ENCODE data around the gene CDH16. TPM values are rescaled to one million over a fixed set of nuclear protein-coding genes. Genes with fewer than 3 reads are reported as not detected.

The CDH16 gene
- total and polyA plus RNA-seq, 2 experiments from 2014 or later, result not detected

DNA sequence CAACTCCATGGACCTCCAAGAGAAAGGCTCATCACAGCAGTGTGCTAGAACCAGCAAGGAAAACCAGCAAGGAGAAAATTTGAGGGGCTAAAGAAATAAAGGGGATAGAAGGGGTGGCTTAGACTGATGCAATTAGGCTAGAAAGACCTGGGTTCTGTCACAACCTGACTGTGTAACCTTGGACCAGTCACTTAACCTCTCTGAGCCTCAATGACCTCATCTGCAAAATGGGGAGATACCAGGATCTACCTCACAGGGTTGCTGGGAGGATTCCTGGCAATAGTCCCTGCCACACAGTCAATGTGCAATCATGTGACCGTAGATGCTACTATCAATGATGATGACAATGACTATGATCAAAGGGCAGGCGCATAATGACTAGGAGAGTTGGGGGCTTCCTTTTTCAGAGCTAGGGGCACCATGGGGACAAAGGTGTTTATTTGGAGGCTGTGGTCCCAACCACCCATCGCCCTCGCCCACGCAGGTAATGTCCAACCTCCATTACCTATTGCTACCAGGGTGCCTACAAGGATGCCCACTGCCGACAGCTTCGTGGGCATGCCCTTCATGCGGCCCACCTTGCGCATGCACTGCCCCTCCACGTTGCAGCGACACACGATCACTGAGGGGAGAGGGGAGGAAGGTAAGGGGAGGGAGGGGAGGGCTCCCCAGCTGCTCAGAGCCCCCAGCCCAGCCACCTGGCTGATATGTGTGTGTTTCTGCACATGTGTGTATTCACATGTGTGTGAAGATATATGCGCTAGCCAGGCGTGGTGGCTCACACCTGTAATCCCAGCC lies 9.7 kb downstream of the CDH16 start:
- Histone ChIP-seq H3K4me2 (no peak overlapping the region), H3K36me3 (ENCODE audit: insufficient read depth) (no peaks in the 10 kb centered on the region), H3F3A (replicated peaks; ENCODE audit: low read depth) (no peaks in the 10 kb centered on the region), H3K27me3 (ENCODE audit: insufficient read depth) (no peaks in the 10 kb centered on the region), H3K4me1 (ENCODE audit: insufficient read depth) (no peaks in the 10 kb centered on the region), H4K20me1 (replicated peaks; ENCODE audit: insufficient read depth) (no peaks in the 10 kb centered on the region), H3K4me3 (no peak overlapping the region), H3K9me2 (ENCODE audit: insufficient read depth) (no peaks in the 10 kb centered on the region), H2AFZ (no peak overlapping the region), H3K27ac (ENCODE audit: low read depth) (no peak overlapping the region), H3K79me2 (replicated peaks; ENCODE audit: insufficient read depth) (no peaks in the 10 kb centered on the region)
- H3K4me3 Mint-ChIP-seq, result no peak overlapping the region
- ATAC-seq, result no peak
- peaks cover 19% of the 10 kb centered on the region for H3K27me3 Mint-ChIP-seq (ENCODE audit: insufficient read depth, low read depth, poor library complexity)
- H3K27ac Mint-ChIP-seq, result no peak overlapping the region
- no peaks in the 10 kb centered on the region for H3K36me3 Mint-ChIP-seq (ENCODE audit: low read depth)
- no peak for DNase-seq (ENCODE audit: low spot score)
- no peaks in the 10 kb centered on the region; the same call in 2 of the 3 replicates for H3K9me3 Mint-ChIP-seq
- H3K4me1 Mint-ChIP-seq, result peaks cover 2% of the 10 kb centered on the region; the same call in 1 of the 3 replicates
- TF ChIP-seq CREB1 (CRISPR knock-in tag; IDR thresholded peaks at IDR 0.05; ENCODE audit: low read depth), result no peak
- TF ChIP-seq, protein P1, sequence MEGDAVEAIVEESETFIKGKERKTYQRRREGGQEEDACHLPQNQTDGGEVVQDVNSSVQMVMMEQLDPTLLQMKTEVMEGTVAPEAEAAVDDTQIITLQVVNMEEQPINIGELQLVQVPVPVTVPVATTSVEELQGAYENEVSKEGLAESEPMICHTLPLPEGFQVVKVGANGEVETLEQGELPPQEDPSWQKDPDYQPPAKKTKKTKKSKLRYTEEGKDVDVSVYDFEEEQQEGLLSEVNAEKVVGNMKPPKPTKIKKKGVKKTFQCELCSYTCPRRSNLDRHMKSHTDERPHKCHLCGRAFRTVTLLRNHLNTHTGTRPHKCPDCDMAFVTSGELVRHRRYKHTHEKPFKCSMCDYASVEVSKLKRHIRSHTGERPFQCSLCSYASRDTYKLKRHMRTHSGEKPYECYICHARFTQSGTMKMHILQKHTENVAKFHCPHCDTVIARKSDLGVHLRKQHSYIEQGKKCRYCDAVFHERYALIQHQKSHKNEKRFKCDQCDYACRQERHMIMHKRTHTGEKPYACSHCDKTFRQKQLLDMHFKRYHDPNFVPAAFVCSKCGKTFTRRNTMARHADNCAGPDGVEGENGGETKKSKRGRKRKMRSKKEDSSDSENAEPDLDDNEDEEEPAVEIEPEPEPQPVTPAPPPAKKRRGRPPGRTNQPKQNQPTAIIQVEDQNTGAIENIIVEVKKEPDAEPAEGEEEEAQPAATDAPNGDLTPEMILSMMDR (conservative IDR thresholded peaks at IDR 0.05; ENCODE audit: low read depth in 2 of 2), result no peak
- TF ChIP-seq, protein P2, sequence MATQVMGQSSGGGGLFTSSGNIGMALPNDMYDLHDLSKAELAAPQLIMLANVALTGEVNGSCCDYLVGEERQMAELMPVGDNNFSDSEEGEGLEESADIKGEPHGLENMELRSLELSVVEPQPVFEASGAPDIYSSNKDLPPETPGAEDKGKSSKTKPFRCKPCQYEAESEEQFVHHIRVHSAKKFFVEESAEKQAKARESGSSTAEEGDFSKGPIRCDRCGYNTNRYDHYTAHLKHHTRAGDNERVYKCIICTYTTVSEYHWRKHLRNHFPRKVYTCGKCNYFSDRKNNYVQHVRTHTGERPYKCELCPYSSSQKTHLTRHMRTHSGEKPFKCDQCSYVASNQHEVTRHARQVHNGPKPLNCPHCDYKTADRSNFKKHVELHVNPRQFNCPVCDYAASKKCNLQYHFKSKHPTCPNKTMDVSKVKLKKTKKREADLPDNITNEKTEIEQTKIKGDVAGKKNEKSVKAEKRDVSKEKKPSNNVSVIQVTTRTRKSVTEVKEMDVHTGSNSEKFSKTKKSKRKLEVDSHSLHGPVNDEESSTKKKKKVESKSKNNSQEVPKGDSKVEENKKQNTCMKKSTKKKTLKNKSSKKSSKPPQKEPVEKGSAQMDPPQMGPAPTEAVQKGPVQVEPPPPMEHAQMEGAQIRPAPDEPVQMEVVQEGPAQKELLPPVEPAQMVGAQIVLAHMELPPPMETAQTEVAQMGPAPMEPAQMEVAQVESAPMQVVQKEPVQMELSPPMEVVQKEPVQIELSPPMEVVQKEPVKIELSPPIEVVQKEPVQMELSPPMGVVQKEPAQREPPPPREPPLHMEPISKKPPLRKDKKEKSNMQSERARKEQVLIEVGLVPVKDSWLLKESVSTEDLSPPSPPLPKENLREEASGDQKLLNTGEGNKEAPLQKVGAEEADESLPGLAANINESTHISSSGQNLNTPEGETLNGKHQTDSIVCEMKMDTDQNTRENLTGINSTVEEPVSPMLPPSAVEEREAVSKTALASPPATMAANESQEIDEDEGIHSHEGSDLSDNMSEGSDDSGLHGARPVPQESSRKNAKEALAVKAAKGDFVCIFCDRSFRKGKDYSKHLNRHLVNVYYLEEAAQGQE (IDR thresholded peaks at IDR 0.05; ENCODE audit: unreplicated experiment), result no peak
- TF ChIP-seq NANOG (IDR thresholded peaks at IDR 0.05; ENCODE audit: borderline replicate concordance), result no peak
- TF ChIP-seq, protein P3, sequence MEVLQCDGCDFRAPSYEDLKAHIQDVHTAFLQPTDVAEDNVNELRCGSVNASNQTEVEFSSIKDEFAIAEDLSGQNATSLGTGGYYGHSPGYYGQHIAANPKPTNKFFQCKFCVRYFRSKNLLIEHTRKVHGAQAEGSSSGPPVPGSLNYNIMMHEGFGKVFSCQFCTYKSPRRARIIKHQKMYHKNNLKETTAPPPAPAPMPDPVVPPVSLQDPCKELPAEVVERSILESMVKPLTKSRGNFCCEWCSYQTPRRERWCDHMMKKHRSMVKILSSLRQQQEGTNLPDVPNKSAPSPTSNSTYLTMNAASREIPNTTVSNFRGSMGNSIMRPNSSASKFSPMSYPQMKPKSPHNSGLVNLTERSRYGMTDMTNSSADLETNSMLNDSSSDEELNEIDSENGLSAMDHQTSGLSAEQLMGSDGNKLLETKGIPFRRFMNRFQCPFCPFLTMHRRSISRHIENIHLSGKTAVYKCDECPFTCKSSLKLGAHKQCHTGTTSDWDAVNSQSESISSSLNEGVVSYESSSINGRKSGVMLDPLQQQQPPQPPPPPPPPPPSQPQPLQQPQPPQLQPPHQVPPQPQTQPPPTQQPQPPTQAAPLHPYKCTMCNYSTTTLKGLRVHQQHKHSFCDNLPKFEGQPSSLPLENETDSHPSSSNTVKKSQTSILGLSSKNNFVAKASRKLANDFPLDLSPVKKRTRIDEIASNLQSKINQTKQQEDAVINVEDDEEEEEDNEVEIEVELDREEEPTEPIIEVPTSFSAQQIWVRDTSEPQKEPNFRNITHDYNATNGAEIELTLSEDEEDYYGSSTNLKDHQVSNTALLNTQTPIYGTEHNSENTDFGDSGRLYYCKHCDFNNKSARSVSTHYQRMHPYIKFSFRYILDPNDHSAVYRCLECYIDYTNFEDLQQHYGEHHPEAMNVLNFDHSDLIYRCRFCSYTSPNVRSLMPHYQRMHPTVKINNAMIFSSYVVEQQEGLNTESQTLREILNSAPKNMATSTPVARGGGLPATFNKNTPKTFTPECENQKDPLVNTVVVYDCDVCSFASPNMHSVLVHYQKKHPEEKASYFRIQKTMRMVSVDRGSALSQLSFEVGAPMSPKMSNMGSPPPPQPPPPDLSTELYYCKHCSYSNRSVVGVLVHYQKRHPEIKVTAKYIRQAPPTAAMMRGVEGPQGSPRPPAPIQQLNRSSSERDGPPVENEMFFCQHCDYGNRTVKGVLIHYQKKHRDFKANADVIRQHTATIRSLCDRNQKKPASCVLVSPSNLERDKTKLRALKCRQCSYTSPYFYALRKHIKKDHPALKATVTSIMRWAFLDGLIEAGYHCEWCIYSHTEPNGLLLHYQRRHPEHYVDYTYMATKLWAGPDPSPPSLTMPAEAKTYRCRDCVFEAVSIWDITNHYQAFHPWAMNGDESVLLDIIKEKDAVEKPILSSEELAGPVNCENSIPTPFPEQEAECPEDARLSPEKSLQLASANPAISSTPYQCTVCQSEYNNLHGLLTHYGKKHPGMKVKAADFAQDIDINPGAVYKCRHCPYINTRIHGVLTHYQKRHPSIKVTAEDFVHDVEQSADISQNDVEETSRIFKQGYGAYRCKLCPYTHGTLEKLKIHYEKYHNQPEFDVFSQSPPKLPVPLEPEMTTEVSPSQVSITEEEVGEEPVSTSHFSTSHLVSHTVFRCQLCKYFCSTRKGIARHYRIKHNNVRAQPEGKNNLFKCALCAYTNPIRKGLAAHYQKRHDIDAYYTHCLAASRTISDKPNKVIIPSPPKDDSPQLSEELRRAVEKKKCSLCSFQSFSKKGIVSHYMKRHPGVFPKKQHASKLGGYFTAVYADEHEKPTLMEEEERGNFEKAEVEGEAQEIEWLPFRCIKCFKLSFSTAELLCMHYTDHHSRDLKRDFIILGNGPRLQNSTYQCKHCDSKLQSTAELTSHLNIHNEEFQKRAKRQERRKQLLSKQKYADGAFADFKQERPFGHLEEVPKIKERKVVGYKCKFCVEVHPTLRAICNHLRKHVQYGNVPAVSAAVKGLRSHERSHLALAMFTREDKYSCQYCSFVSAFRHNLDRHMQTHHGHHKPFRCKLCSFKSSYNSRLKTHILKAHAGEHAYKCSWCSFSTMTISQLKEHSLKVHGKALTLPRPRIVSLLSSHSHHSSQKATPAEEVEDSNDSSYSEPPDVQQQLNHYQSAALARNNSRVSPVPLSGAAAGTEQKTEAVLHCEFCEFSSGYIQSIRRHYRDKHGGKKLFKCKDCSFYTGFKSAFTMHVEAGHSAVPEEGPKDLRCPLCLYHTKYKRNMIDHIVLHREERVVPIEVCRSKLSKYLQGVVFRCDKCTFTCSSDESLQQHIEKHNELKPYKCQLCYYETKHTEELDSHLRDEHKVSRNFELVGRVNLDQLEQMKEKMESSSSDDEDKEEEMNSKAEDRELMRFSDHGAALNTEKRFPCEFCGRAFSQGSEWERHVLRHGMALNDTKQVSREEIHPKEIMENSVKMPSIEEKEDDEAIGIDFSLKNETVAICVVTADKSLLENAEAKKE (CRISPR knock-in tag; IDR thresholded peaks at IDR 0.05), result no peak
- no peak for TF ChIP-seq EZH2 (IDR thresholded peaks at IDR 0.05; ENCODE audit: low read depth, unreplicated experiment)
- TF ChIP-seq ZNF114 (CRISPR knock-in tag; IDR thresholded peaks at IDR 0.05), result no peak

Measured in GM23338 (cell line).